Fibroblast of skin of back (primary cell): ENCODE results near the gene TMEM170B.
"Not testable (repeated sequence)": the region's sequence is repeated elsewhere in the genome, so short reads cannot be mapped to it uniquely, and the experiment has no call there.

Source experiments
- DNase-seq: peaks from one replicate; pipeline ENCODE4 v3.0.0-alpha.2; 2013

Gene TMEM170B

DNA sequence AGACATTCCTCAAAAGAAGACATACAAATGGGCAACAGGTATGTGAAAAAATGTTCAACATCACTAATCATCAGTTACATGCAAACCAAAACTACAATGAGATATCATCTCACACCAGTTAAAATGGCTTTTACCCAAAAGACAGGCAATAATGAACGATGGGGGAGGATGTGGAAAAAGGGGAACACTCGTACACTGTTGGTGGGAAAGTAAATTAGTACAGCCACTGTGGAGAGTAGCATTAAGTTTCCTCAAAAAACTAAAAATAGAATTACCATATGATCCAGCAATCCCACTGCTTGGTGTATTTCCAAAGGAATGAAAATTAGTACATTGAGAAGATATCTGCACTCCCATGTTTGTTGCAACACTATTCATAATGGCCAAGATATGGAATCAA, 8.6 kb upstream of the TMEM170B start:
- DNase-seq: no peak

DNA sequence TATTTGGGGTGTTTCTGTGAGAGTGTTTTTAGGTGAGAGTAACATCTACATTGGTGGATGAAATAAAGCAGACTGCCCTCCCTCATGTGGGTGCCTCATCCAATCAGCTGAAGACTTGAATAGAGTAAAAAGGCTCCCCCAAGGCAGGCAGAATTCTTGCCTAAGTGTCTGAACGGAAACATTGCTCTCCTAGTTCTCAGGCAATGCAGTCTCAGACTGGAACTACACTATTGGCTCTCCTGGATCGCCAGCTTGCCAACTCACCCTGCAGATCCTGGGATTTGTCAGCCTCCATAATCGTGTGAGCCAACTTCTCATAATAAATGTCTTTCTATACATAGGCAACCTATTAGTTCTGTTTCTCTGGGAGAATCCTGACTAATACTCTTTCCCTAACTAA, 5.5 kb upstream of the TMEM170B start:
- no peak for DNase-seq

DNA sequence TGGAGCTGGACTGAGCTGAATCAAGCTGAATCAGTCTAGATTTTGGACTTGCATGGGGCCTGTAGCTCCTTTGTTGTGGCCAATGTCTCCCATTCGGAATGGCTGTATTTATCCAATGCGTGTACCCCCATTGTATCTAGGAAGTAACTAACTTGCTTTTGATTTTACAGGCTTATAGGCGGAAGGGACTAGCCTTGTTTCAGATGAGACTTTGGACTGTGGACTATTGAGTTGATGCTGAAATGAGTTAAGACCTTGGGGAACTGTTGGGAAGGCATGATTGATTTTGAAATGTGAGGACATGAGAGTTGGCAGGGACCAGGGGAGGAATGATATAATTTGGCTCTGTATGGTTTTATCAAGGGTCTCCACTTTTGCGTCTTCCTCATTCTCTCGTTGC, 3.0 kb upstream of the TMEM170B start:
- DNase-seq: no peak

DNA sequence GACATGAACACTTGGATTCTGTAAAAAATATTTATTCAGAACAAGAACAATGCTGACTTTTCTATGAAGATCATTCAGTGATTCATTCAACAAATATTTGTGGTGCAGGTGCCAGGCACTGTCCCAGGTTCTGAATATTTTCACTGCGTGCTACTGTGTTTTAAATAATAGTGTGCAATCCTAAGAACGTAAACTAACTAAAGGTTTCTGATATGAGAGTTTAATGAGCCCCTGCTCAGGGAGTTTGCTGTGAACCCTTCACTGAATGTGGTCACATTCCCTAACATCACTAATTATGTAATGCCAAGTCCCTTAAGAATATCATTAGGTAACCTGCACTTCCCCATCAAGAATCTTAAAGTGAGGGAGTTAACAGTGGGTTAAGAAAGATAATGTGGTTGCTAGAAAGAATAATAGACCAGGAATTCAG, 1.7 kb upstream of the TMEM170B start:
- DNase-seq: peak; percentile 42

DNA sequence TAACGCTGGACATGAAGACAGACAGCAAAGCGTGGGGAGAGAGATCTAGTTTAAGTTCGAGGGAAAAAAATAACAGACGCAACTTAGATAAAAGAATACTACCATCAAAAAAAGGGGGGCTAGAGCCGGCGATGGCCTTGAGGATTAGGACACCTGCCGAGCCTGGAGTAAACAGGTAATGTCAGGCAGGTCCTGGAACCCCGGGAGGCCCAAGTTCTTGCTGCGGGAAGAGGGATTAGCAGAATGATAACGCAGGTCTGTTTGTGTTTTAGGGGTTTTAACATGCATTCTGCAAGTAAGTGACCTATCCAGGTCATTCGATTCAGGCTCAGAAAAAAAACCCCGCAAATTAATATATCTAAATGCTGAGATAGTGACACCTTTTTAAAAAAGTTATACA, 754 bp upstream of the TMEM170B start:
- DNase-seq: no peak

DNA sequence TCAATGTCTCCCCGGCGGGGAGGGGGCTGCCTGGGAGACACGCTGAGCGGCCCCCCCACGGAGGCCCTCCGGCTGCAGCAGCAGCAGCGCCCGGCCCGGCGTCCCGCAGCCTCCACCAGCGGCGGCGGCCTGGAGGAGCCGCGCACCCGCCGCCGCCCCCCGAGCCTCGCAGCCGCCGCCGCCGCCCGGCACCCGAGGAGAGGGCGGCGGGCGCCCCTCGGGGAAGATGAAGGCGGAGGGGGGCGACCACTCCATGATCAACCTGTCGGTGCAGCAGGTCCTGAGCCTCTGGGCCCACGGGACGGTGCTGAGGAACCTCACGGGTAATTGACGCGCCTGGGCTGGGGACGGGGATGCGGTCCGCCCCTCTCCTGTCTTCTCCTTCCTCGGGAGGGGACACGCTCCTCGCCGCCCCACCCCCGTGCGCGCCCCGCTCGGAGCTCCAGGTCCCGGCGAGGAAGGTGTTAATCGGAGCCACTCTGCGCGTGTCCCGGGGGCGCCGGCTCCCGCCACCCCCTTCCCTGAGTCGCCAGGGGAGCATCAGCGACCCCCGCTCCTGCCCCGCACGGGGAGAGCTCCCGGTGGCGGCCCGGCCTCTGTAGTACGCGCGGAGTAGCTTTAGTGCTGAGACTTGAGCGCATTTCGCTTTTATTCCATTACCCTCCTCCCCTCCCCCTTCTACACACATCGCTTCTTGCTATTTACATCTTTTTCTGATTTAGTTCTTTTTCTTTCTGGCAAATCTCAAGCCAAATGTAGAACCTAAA, 686 bp downstream of the TMEM170B start:
- DNase-seq: no peak

DNA sequence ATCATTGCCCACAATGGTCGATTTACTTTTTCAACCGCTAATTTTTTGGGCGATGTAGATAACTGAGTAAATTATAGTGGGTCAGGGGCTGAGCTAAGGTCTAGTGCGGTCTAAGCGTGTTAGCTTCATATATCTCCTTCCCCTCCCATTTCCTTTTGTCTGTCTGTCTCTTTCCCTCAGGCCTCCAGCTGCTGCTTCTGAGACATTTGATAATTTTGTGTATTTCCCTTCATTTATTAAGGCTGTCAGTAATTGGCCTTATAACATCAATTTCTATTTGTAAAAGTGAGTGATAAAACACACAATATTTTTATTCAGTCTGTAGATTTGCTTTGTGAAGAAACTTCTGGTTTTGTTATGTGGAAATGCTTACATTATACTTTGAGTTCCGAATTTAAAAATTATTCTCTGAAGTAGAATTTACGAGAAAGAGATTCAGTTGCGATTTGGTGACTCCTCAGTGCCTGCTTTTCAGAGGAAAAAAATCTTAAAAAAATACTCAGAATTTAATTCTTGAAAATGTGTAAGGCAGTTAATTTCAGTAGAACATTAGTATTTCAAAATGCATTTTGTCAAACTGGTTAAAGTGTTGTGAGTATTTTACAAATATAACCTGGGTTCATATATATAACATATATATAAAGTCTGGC, 1.4 kb downstream of the TMEM170B start:
- DNase-seq: no peak

DNA sequence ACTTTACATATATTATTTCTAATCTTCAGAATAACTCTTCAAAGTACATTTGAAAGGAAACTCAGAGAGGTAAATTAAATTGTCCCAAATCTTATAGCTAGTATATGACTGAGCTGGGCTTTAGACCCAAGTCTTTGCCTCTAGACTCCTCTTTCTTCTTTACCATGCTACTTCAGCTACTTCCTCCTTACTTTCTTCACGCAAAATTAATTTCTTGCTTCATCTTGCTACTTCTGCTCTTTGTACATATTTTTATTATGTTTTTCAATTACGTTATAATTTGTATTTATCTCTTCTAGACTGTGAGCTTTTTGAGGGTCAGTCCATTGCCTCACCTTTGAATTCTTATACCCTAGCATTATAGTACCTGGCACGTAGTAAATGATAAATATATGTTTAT, 5.3 kb downstream of the TMEM170B start:
- DNase-seq: no peak

DNA sequence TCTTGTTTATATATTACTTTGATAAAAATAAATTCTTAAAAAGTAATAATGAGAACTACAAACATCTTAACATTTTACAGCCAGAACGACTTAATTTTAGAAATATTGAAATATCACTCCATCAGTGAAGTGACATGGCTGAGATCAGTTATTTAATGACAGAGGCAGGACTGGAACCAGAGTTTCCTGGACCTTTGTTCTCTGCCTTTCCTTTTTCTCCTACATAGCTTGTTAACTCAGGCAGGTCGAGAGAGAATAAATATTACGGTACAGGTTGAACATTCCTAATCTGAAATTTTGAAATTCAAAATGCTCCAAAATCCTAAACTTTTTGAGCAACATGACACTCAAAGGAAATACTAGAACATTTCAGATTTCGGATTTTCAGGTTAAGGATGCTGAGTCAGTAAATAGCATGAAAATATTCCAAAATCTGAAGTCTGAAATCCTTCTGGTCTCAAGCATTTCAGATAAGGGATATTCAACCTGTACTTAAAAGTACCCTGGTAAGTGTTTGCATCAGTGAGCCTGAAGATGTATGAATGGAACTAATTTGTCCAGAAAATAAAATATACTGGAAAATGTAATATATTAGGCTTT, 6.5 kb downstream of the TMEM170B start:
- DNase-seq: no peak

DNA sequence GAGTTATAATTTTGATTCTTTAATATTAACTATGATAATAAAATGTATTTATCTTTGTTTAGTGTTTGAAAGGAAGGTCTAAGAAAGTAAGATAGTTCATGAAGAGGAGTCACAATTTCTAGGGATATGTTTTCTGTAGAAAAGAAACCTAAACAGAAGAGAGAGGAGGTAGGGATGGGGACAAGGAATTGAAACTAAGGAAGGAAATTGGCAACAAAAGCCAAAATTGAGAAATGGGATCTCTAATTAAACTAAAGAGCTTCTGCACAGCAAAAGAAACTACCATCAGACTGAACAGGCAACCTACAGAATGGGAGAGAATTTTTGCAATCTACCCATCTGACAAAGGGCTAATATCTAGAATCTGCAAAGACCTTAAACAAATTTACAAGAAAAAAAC, 10.3 kb downstream of the TMEM170B start:
- not testable (repeated sequence) for DNase-seq

DNA sequence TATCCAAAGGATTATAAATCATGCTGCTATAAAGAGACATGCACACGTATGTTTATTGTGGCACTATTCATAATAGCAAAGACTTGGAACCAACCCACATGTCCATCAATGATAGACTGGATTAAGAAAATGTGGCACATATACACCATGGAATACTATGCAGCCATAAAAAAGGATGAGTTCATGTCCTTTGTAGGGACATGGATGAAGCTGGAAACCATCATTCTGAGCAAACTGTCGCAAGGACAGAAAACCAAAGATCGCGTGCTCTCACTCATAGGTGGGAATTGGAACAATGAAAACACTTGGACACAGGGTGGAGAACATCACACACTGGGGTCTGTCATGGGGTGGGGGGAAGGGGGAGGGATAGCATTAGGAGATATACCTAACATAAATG, 11.0 kb downstream of the TMEM170B start:
- not testable (repeated sequence) for DNase-seq

DNA sequence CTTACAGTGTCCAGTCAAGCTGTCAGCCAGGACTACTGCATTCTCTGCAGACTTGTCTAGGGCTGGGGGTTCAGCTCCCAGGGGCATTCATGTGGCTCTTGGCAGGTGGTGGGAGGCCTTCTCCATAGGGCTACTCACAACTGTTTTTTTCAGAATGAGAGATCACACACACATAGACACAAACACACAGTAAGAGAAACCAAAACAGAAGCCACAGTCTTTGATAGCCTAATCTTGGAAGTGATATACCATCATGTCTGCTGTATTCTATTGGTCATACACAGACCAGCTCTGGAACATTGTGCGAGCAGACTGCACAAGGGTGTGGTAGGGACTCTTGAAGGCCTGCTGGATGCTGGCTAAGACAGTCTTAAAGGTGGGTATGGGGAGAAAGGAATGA, 13.5 kb downstream of the TMEM170B start:
- DNase-seq: no peak

DNA sequence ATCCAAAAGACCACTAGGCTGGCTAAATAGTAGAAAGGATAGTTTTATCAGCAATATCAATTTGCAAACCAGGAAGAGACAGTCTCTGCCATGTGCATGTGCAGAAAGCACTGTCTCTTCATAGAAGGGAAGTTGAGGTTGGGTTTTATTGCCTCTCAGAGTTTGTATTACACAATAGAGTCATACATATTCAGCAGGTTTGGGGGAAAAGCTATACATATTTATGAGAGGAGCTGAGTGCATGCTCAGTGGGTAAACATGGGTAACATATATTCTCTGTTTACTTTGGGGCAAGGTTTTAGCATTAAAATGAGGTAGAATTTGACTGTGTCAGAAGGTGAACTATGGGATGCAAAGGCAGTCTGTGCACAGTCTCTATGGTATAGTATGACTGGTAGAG, 14.9 kb downstream of the TMEM170B start:
- DNase-seq: no peak

DNA sequence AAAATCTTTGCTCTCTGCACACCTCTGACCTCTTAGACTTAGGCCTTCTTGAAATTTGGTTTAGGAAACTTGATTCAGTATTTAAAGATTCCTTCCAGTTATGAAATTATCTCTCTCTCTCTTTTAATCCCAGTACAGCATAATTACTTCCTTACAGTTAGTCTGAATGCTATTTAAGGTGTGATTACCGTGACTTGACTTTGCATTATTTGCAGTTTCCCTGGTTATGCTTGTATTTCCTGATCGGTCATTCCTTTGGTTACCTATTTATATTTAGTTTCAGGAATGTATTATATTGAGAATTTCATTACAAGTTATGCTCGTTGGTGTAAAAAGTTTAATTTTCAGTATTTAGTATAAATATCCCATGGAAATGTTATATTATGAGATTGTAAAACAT, 16.3 kb downstream of the TMEM170B start:
- DNase-seq: no peak

DNA sequence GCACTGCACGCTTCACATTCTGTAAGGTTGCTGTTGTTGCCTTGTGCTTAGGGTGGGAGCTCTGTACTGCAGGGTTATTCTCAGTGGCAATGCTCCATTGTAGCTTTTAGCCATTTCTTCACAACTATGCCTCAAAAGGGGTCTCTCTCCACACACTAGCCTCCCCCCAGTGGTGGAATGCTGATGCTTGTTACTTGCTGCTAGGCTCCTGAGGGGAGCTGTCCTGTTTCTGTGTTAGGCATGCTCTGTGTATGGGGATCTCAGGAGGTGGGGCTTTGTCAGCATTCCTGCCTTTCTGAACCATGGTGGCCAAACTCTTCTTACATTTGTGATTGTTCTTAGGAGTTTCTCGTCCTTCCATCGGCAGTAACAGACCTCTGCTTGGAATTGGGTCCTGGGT, 18.8 kb downstream of the TMEM170B start:
- DNase-seq: no peak

DNA sequence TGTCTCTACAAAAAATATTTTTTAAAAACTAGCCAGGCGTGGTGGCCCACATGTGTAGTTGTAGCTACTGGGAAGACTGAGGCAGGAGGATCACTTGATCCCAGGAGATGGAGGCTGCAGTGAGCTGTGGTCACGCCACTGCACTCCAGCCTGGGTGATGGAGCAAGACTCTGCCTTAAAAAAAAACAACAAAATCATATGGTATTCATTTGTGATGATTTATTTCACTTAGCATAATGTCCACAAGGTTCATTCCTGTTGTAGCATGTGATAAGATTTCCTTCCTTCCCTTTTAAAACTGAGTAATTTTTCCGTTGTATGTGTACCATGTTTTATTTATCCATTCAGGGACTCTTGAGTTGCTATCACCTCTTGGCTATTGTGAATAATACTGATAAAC, 26.2 kb downstream of the TMEM170B start:
- no peak for DNase-seq

DNA sequence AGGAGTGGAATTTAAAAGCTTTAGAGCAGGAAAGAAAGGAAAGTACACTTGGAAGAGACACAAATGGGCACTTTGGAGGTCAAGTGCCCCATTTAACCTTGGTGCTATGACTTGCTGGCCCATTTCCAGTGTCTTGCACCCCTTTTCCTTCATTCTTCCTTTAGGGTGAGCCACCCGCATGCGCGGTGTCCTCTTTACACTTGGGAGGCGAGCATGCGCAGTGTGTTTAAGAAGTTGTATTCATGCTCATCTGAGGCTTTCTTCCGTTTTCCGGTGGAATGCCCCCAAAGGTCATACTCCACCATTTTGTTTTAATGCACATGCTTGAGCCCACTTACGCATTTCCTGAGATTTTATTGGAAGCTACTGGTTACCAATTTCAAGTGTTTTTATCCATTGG, 29.1 kb downstream of the TMEM170B start:
- DNase-seq: no peak

DNA sequence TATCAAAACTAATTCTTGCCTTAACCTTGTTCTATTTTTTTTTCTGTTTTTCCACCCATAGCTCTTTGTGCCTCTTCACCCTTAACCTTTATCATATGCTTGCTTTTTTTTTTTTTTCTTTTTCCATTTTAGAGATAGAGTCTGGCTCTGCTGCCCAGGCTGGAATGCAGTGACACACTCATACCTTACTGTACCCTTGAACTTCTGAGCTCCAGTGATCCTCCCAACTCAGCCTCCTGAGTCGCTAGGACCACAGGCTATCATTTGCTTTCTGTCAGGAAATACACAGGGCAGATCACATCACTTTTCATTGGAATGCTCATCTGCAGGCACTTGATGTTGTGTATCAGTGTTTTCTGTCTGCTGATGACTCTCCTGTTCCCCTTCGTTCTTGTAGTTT, 33.5 kb downstream of the TMEM170B start:
- no peak for DNase-seq

DNA sequence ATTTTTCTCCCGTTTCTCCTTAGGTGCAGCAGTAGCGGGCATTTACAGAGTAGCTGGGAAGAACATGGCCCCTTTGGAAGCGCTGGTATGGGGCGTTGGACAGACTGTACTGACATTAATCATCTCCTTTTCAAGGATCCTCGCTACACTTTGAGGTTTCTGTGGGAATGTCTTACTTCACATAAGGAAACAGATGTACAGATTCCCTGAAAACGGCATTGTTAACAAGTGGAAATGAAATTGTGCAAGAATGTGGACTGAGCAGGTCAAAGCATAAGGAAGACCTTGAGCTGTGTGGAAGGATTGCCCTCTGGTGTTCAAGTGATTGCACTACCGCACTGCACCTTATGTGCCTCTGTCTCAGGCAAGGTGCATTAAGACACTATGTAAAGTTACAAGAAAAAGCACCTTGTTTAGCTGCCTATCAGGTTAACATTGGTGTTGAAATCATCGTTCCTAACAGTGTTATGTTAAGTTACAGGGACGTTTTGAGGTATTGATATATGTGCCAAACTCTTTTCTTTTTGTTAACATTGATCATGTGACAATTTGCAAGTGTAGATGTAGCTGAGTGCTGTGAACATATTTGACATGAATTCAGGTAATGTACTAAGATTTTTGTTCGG, 38.0 kb downstream of the TMEM170B start:
- peak; percentile 66 for DNase-seq

DNA sequence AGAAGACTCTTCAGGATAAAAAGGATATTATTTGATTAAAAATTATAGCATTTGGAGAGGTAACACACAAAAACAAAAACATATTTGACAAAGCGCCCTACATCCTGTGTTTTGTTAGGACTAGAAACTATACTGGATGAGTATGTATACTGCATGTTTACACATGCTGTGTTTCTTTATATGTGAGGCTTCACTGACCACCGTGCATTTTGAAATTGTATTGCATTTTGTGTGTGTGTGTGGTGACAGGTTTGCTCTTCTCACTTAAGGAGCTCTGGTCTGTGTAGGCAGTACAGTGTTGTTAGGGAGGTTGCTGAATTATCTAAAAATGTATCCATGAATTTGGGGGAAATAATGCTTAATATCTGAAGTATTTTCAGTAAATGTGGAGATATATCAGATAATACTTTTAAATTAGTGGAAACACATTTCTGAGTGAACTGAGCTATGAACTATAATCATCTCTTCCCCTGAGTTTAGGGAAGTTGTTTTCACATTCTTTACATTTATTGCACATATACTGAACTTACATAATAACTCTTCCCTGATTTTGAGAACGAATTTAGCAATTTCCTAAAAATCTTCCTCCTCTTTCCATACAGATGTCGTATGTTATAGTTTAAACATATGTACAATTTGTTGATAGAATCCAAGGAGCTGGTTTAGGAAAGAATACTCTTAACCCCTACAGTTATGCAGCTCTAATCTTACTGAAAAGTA, 43.3 kb downstream of the TMEM170B start:
- DNase-seq: no peak

DNA sequence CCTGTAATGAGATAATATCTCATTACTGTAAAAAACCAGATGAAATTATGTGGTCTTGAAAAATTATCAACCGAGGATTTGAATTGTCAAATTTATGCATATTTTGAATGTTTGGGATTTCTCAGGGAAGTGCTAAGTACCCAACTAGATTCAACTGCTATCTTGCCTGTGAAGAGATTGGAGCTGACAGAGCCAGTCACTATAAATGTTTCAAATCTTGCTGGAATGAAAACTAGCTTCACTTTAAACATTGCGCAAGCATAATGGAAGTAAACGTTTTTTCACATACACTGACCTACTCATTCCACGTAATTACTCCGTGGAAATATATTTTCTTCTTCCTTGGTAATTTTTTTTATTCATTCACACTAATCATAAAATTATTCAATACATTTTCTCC, 46.7 kb downstream of the TMEM170B start:
- peak; percentile 31 for DNase-seq

DNA sequence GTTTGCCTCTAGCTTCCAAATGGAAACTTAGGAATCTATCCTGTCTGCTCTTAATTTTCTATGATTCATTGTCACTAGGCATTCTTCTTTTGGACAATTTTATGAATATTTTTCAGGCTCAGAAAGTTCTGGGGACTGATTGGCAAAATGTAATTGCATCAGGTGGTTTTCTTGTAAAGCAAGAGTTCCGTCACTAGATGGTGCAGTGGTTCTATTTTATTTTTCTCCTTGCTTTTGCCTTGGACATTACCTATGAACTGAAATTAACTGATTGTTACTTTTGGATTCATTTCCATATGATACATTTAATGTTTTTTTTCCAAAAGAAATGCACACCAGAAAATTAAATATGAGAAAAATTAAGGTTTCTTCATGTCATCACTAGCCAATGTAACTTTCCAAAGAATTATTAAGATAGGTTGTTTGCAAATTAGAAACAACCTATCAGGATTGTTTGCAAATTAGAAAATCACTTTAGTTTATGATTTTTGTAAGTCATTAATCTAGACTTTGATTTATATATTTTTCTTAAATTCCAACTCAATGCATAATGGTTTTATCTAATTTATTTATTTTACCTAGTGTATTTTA, 48.0 kb downstream of the TMEM170B start:
- DNase-seq: peak; percentile 71

DNA sequence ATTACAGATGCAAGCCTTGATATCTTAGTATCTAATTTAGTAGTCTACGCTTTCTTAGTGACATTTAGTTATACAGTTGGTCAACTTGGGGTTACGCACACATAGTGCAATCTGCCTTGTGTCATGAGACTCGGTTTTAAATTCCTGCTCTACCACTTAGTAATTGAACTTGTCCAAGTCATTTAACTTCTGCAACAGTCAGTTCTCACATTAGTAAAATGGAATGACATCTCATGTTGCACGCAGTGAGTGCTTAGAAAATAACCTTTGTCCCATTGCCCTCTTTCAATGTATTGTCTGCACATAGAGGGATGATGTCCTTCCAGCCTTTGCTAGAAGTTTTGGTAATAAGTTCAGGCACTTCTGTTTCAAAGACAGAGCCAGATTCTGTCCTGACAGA, 48.6 kb downstream of the TMEM170B start:
- DNase-seq: no peak
